Measurements from ENCODE around the gene TTC31.
A peak's percentile ranks its signal among the peaks of the same experiment; 100 is the strongest.

Gene TTC31

DNA sequence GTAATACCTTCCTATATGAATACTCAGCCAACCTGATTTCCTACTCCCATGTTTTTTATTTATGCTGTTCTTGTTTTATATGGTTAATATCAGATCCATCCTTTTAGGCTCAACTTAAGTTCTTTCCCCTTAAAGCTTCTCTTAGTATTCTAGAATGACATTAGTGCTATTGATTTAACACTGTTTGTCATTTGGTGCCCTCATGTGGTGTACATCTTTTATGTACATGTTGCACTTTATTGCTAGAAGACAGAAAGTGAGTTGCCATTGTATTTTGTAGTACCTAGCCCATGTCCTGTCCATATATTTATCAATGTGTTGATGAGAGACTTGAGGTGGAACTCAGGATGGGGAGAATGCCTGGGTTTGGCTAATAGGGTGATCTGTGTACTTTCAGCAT is 49.3 kb downstream of the TTC31 start:
- Histone ChIP-seq H3K27ac (ENCODE audit: low read length) (no peak overlapping the region), H3K36me3 (ENCODE audit: insufficient read depth, low read length) (peaks cover 51% of the 10 kb centered on the region), H3K9me3 (ENCODE audit: insufficient read depth, low read length, severe bottlenecking) (no peaks in the 10 kb centered on the region), H2AFZ (ENCODE audit: low read depth, low read length) (no peak overlapping the region), H4K20me1 (ENCODE audit: insufficient read depth, low read length) (peaks cover 12% of the 10 kb centered on the region; the same call in 1 of the 2 replicates), H3K4me3 (ENCODE audit: low read depth in 1 of 2, low read length in 2 of 2) (no peak overlapping the region), H3K9ac (ENCODE audit: low read depth, low read length) (no peak overlapping the region), H3K79me2 (ENCODE audit: insufficient read depth, low read length) (peaks cover 38% of the 10 kb centered on the region), H3K4me2 (ENCODE audit: insufficient read depth, low read length) (no peak overlapping the region), H3K4me1 (ENCODE audit: insufficient read depth, low read length) (peaks cover 35% of the 10 kb centered on the region), H3K27me3 (ENCODE audit: insufficient read depth, low read length, poor library complexity) (no peaks in the 10 kb centered on the region)
- peak; percentile 53 for TF ChIP-seq CTCF (IDR thresholded peaks at IDR 0.05; ENCODE audit: borderline replicate concordance, extremely low read depth, low read length, poor library complexity, severe bottlenecking)
- no peak for TF ChIP-seq EZH2 (IDR thresholded peaks at IDR 0.05; ENCODE audit: borderline replicate concordance, low read depth, low read length, severe bottlenecking)
- ATAC-seq (ENCODE audit: insufficient read depth, low read depth) (no peak), DNase-seq (no peak)

- no peak overlapping the region for H3K27ac ChIP-seq (ENCODE audit: low read length)
- H2AFZ ChIP-seq (ENCODE audit: low read depth, low read length): no peak overlapping the region
- H4K20me1 ChIP-seq (ENCODE audit: insufficient read depth, low read length): peaks cover 3% of the 10 kb centered on the region; the same call in 1 of the 2 replicates
- peaks cover 39% of the 10 kb centered on the region for H3K36me3 ChIP-seq (ENCODE audit: insufficient read depth, low read length)
- TF ChIP-seq EZH2 (IDR thresholded peaks at IDR 0.05; ENCODE audit: borderline replicate concordance, low read depth, low read length, severe bottlenecking) (no peak), CTCF (IDR thresholded peaks at IDR 0.05; ENCODE audit: borderline replicate concordance, extremely low read depth, low read length, poor library complexity, severe bottlenecking) (no peak)
- no peak for ATAC-seq (ENCODE audit: insufficient read depth, low read depth)
- peaks cover 5% of the 10 kb centered on the region for H3K27me3 ChIP-seq (ENCODE audit: insufficient read depth, low read length, poor library complexity)
- DNase-seq: no peak
- peaks cover 29% of the 10 kb centered on the region for H3K79me2 ChIP-seq (ENCODE audit: insufficient read depth, low read length)
- H3K4me1 ChIP-seq (ENCODE audit: insufficient read depth, low read length): peaks cover 22% of the 10 kb centered on the region
- no peaks in the 10 kb centered on the region for H3K9me3 ChIP-seq (ENCODE audit: insufficient read depth, low read length, severe bottlenecking)
- H3K9ac ChIP-seq (ENCODE audit: low read depth, low read length): no peak overlapping the region
- H3K4me2 ChIP-seq (ENCODE audit: insufficient read depth, low read length): no peak overlapping the region
- H3K4me3 ChIP-seq (ENCODE audit: low read depth in 1 of 2, low read length in 2 of 2): no peak overlapping the region
Observed at GRCh38 chr2:74533464-74533863, 50.6 kb downstream of the TTC31 start.

- no peak overlapping the region for H2AFZ ChIP-seq (ENCODE audit: low read depth, low read length)
- ATAC-seq (ENCODE audit: insufficient read depth, low read depth) (no peak), DNase-seq (no peak)
- no peak overlapping the region for H3K4me2 ChIP-seq (ENCODE audit: insufficient read depth, low read length)
- H3K9me3 ChIP-seq (ENCODE audit: insufficient read depth, low read length, severe bottlenecking): no peaks in the 10 kb centered on the region
- H3K9ac ChIP-seq (ENCODE audit: low read depth, low read length): no peak overlapping the region
- no peaks in the 10 kb centered on the region for H4K20me1 ChIP-seq (ENCODE audit: insufficient read depth, low read length)
- no peak overlapping the region for H3K27ac ChIP-seq (ENCODE audit: low read length)
- peaks cover 19% of the 10 kb centered on the region for H3K79me2 ChIP-seq (ENCODE audit: insufficient read depth, low read length)
- TF ChIP-seq EZH2 (IDR thresholded peaks at IDR 0.05; ENCODE audit: borderline replicate concordance, low read depth, low read length, severe bottlenecking): no peak
- no peak for TF ChIP-seq CTCF (IDR thresholded peaks at IDR 0.05; ENCODE audit: borderline replicate concordance, extremely low read depth, low read length, poor library complexity, severe bottlenecking)
- peaks cover 5% of the 10 kb centered on the region for H3K27me3 ChIP-seq (ENCODE audit: insufficient read depth, low read length, poor library complexity)
- H3K4me1 ChIP-seq (ENCODE audit: insufficient read depth, low read length): peaks cover 18% of the 10 kb centered on the region
- no peak overlapping the region for H3K4me3 ChIP-seq (ENCODE audit: low read depth in 1 of 2, low read length in 2 of 2)
- peaks cover 31% of the 10 kb centered on the region for H3K36me3 ChIP-seq (ENCODE audit: insufficient read depth, low read length)
Observed at GRCh38 chr2:74534411-74534810, 51.5 kb downstream of the TTC31 start.
